OCI-LY7 (cell line): Measurements from ENCODE around the gene ZNRF4. TPM values are rescaled to one million over a fixed set of nuclear protein-coding genes. Genes with fewer than 3 reads are reported as not detected.

Experiments used
- BruUV-seq: library from RNA; stranded (reverse); fragments of 400-500 nt; replicated peaks from 2 replicates; lab custom pipeline; 2021; lab: Mats Ljungman, UMichigan
- CTCF ChIA-PET: fragments of 300-600 bp; sonication (Branson Sonifier 250); formaldehyde crosslinking; loops from one replicate; lab custom pipeline; 2022; ENCODE audit warnings: antibody characterized with exemption; ENCODE audit not compliant: unreplicated experiment; lab: Charles Lee
- POLR2A ChIA-PET: fragments of 300-600 bp; sonication (Branson Sonifier 250); formaldehyde crosslinking; loops from one replicate; lab custom pipeline; 2022; ENCODE audit warnings: antibody characterized with exemption; lab: Charles Lee
- DNase-seq: peaks from one replicate; pipeline ENCODE4 v3.0.0-alpha.2; 2015; ENCODE audit warnings: low spot score
- H2AFZ ChIP-seq: fragments of 200-600 bp; sonication (generic), shearing (Covaris generic); 2 replicates; pipeline ENCODE4 v1.6.1; 2014; ENCODE audit warnings: mild to moderate bottlenecking, antibody characterized with exemption, low read length, moderate library complexity
- H3K27ac ChIP-seq: fragments of 200-600 bp; sonication (generic); 2 replicates; pipeline ENCODE4 v1.5.1; 2014; ENCODE audit warnings: mixed run types, low read depth, mild to moderate bottlenecking, moderate library complexity, low read length, inconsistent platforms; ENCODE audit not compliant: poor library complexity, severe bottlenecking
- H3K36me3 ChIP-seq: fragments of 200-600 bp; sonication (generic); 2 replicates; pipeline ENCODE4 v1.6.1; 2014; ENCODE audit warnings: mild to moderate bottlenecking, antibody characterized with exemption, low read length, moderate library complexity, mixed read lengths; ENCODE audit not compliant: insufficient read depth
- H3K4me1 ChIP-seq: fragments of 200-600 bp; sonication (generic); 2 replicates; pipeline ENCODE4 v1.5.1; 2014; ENCODE audit warnings: mild to moderate bottlenecking, low read length; ENCODE audit not compliant: insufficient read depth, poor library complexity, severe bottlenecking
- H3K4me2 ChIP-seq: fragments of 200-600 bp; sonication (generic); 2 replicates; pipeline ENCODE4 v1.6.1; 2014; ENCODE audit warnings: mild to moderate bottlenecking, low read length
- H3K4me3 ChIP-seq: fragments of 200-600 bp; sonication (generic); 2 replicates; pipeline ENCODE4 v1.5.1; 2014; ENCODE audit warnings: mild to moderate bottlenecking, low read depth, low read length; ENCODE audit not compliant: poor library complexity, severe bottlenecking
- H3K79me2 ChIP-seq: fragments of 200-600 bp; sonication (generic); 2 replicates; pipeline ENCODE4 v1.6.1; 2016; ENCODE audit warnings: low read depth, mild to moderate bottlenecking, low read length, moderate library complexity, mixed read lengths; ENCODE audit not compliant: insufficient read depth
- H3K9me2 ChIP-seq: fragments of 200-600 bp; sonication (generic); 2 replicates; pipeline ENCODE4 v1.6.1; 2016; ENCODE audit warnings: mild to moderate bottlenecking, low read length, mixed read lengths; ENCODE audit not compliant: insufficient read depth
- H3K9me3 ChIP-seq: fragments of 200-600 bp; sonication (generic); 2 replicates; pipeline ENCODE4 v1.6.1; 2014; ENCODE audit warnings: mild to moderate bottlenecking, mixed run types, low read length, mixed read lengths
- H4K20me1 ChIP-seq: fragments of 200-600 bp; sonication (generic); 2 replicates; pipeline ENCODE4 v1.6.1; 2014; ENCODE audit warnings: mild to moderate bottlenecking, antibody characterized with exemption, low read length, moderate library complexity, mixed read lengths; ENCODE audit not compliant: insufficient read depth
- CTCF ChIP-seq: fragments of 200-600 bp; sonication (generic); conservative IDR thresholded peaks from 2 replicates; pipeline ENCODE4 v1.5.1; 2014; ENCODE audit warnings: mild to moderate bottlenecking, antibody characterized with exemption, low read length, moderate library complexity, mixed read lengths
- EZH2phosphoT487 ChIP-seq: fragments of 200-600 bp; sonication (generic); IDR thresholded peaks from 2 replicates; pipeline ENCODE4 v1.6.1; 2018; ENCODE audit warnings: low read depth, borderline replicate concordance, mild to moderate bottlenecking, mixed run types, antibody characterized with exemption, low read length, moderate library complexity, mixed read lengths
- intact Hi-C: fragments of 100-400 bp; cut with micrococcal nuclease; formaldehyde crosslinking; loops from one replicate; pipeline ENCODE4 v1.10.0; 2022; ENCODE audit not compliant: unreplicated experiment
- total RNA-seq, 2 experiments: library from RNA; depleted of rRNA in 1 of 2; stranded (reverse); fragments of >200 nt in 1 of 2; shearing (Covaris generic) in 1 of 2; gene quantifications; 2 replicates each; pipeline ENCODE4 v1.2.3, GENCODE V29; 2014 to 2022

The ZNRF4 gene
- total RNA-seq, 2 experiments from 2014 or later: not detected

GRCh38 chr19:5457709-5458108 lies 2.5 kb downstream of the ZNRF4 start:
- TF ChIP-seq EZH2phosphoT487 (no peak), CTCF (no peak)
- no peak overlapping the region for H3K27ac ChIP-seq
- no peak overlapping the region for H3K4me2 ChIP-seq
- intact Hi-C loops: no loop called here
- ChIA-PET POLR2A (no interaction called here), CTCF (no interaction called here)
- no peaks in the 10 kb centered on the region for H3K9me2 ChIP-seq
- no peak overlapping the region for H3K4me3 ChIP-seq
- H4K20me1 ChIP-seq: no peaks in the 10 kb centered on the region
- no peaks in the 10 kb centered on the region for H3K9me3 ChIP-seq
- BruUV-seq: no TSS peak
- no peak for DNase-seq
- no peaks in the 10 kb centered on the region for H3K36me3 ChIP-seq
- no peak overlapping the region for H2AFZ ChIP-seq
- H3K4me1 ChIP-seq: no peaks in the 10 kb centered on the region
- H3K79me2 ChIP-seq: no peaks in the 10 kb centered on the region

DNA sequence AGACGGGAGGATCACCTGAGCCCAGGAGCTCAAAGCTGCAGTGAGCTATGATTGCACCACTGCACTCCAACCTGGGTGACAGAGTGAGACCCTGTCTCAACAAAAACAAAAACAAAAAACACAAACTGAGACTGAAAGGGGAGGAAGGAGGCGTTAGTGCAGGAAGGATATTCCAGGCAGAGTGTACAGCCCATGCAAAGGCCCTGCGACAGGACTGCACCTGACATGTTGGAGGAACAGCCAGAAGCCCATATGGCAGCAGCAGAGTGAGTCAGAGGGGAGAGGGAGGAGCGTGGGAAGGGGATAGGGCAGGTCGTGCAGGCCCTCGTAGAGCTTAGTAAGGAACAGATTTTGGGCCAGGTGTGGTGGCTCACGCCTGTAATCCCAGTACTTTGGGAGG lies 3.2 kb downstream of the ZNRF4 start:
- Histone ChIP-seq H3K4me1 (no peaks in the 10 kb centered on the region), H3K4me2 (no peak overlapping the region), H3K27ac (no peak overlapping the region), H2AFZ (no peak overlapping the region), H3K4me3 (no peak overlapping the region), H3K9me2 (no peaks in the 10 kb centered on the region), H4K20me1 (no peaks in the 10 kb centered on the region), H3K79me2 (no peaks in the 10 kb centered on the region), H3K36me3 (no peaks in the 10 kb centered on the region), H3K9me3 (no peaks in the 10 kb centered on the region)
- no TSS peak for BruUV-seq
- ChIA-PET CTCF (no interaction called here), POLR2A (no interaction called here)
- TF ChIP-seq EZH2phosphoT487: no peak
- TF ChIP-seq CTCF: no peak
- DNase-seq: no peak
- intact Hi-C loops: no loop called here

- intact Hi-C loops: no loop called here
- Histone ChIP-seq H3K9me2 (no peaks in the 10 kb centered on the region), H2AFZ (no peak overlapping the region), H3K4me1 (no peaks in the 10 kb centered on the region), H3K4me2 (no peak overlapping the region), H3K79me2 (no peaks in the 10 kb centered on the region), H3K36me3 (no peaks in the 10 kb centered on the region), H3K9me3 (no peaks in the 10 kb centered on the region), H3K27ac (no peak overlapping the region), H4K20me1 (no peaks in the 10 kb centered on the region), H3K4me3 (no peak overlapping the region)
- ChIA-PET POLR2A (no interaction called here), CTCF (no interaction called here)
- no peak for DNase-seq
- TF ChIP-seq EZH2phosphoT487 (no peak), CTCF (no peak)
- BruUV-seq: no TSS peak
Measured at GRCh38 chr19:5459360-5459759, 4.1 kb downstream of the ZNRF4 start.
